Body of pancreas (tissue), 4 donors: ENCODE results near the gene TPST1.

ENCODE experiments used
- CTCF ChIP-seq, 7 experiments: fragments of 450-650 bp in 4 of 7; fragments of 200-600 bp in 3 of 7; sonication (generic) in 3 of 7; IDR thresholded peaks; one replicate each; pipeline ENCODE4 v1.5.1; 2016 to 2019; ENCODE audit warnings: antibody characterized with exemption in 7 of 7
- POLR2A ChIP-seq, 3 donors: fragments of 450-650 bp; IDR thresholded peaks; one replicate each; pipeline ENCODE4 v1.6.1; 2016; ENCODE audit warnings: antibody characterized with exemption in 3 of 3, mild to moderate bottlenecking in 2 of 3

DNA sequence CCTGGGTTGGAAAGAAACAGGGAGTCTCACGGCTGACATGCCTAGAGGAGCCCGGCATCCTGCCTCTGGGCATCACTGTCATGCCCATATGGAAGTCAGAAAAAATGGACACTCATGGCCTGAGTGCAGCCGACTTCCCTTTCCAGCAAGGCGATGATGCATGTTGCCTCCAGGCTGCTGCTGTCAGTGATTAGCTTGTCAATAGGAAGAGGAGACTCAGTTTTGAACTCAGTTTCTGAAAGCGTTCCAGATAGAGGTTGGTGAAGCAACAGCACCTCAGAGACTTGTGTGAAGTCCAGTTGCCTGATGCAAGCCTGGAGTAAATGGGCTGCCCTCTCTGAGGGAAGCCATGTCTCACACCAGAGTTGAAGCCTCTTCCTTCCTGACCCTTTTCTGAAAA, 148.4 kb downstream of the TPST1 start:
- no peak for TF ChIP-seq CTCF (IDR thresholded peaks at IDR 0.05)
- TF ChIP-seq POLR2A (IDR thresholded peaks at IDR 0.05): no peak
